ENCODE measurements around the gene MSI2.

DNA sequence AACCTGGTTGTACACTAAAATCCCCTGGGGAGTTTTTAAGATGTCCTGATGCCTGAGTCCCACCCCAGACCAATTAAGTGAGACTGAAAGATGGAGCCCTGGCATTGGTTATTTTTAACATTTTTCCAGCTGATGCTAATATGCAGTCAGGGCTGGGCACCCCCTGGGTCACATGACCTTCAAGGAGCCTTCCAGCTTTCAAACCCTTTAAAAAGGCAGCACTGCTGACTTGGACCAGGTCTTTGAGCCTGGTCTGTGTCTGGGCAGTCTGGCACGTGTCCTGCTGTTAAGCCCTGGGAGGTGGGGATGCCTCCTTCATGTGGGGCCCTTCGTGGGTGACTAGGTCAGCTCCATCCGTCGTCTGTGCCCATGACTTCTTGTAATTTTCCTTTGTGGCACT, 286.2 kb downstream of the MSI2 start:
- no peak for TF ChIP-seq POLR2AphosphoS5 (IDR thresholded peaks at IDR 0.05)
- TF ChIP-seq, protein P1, sequence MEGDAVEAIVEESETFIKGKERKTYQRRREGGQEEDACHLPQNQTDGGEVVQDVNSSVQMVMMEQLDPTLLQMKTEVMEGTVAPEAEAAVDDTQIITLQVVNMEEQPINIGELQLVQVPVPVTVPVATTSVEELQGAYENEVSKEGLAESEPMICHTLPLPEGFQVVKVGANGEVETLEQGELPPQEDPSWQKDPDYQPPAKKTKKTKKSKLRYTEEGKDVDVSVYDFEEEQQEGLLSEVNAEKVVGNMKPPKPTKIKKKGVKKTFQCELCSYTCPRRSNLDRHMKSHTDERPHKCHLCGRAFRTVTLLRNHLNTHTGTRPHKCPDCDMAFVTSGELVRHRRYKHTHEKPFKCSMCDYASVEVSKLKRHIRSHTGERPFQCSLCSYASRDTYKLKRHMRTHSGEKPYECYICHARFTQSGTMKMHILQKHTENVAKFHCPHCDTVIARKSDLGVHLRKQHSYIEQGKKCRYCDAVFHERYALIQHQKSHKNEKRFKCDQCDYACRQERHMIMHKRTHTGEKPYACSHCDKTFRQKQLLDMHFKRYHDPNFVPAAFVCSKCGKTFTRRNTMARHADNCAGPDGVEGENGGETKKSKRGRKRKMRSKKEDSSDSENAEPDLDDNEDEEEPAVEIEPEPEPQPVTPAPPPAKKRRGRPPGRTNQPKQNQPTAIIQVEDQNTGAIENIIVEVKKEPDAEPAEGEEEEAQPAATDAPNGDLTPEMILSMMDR (IDR thresholded peaks at IDR 0.05): no peak
- TF ChIP-seq POLR2A (IDR thresholded peaks at IDR 0.05): no peak
- TF ChIP-seq EP300 (IDR thresholded peaks at IDR 0.05): no peak

All from gastroesophageal sphincter (tissue), 3 donors.